HG02840 (cell line): ENCODE results near the gene COX8A.

Experiments
- ATAC-seq: cut with Tn5 transposase; IDR thresholded peaks from one replicate; pipeline ENCODE4 v1.9.1; 2021; ENCODE audit warnings: mild to moderate bottlenecking, moderate library complexity, moderate number of reproducible peaks; ENCODE audit not compliant: unreplicated experiment, low FRiP score

COX8A gene

GRCh38 chr11:64000740-64001483 lies 26.5 kb downstream of the COX8A start:
- no peak for ATAC-seq

GRCh38 chr11:64001484-64002420 lies 27.3 kb downstream of the COX8A start:
- no peak for ATAC-seq

- no peak for ATAC-seq
These were observed 29.6 kb downstream of the COX8A start for GRCh38 chr11:64003807-64004589.

- no peak for ATAC-seq
These were observed 30.2 kb downstream of the COX8A start for GRCh38 chr11:64004590-64004984.

- no peak for ATAC-seq
These were observed 31.3 kb downstream of the COX8A start for GRCh38 chr11:64005691-64006090.

GRCh38 chr11:64006398-64006797 lies 32.0 kb downstream of the COX8A start:
- ATAC-seq = no peak

GRCh38 chr11:64007160-64007628 lies 32.8 kb downstream of the COX8A start:
- no peak for ATAC-seq

- no peak for ATAC-seq
These were observed 33.3 kb downstream of the COX8A start for GRCh38 chr11:64007629-64008282.

- no peak for ATAC-seq
These were observed 34.0 kb downstream of the COX8A start for GRCh38 chr11:64008283-64008913.

GRCh38 chr11:64008914-64009633 lies 34.7 kb downstream of the COX8A start:
- no peak for ATAC-seq

GRCh38 chr11:64009710-64010109 lies 35.3 kb downstream of the COX8A start:
- no peak for ATAC-seq

GRCh38 chr11:64010783-64011182 lies 36.4 kb downstream of the COX8A start:
- ATAC-seq = no peak

- no peak for ATAC-seq
These were observed 37.0 kb downstream of the COX8A start for GRCh38 chr11:64011371-64011770.

- no peak for ATAC-seq
These were observed 38.9 kb downstream of the COX8A start for GRCh38 chr11:64013141-64013896.

- no peak for ATAC-seq
These were observed 39.9 kb downstream of the COX8A start for GRCh38 chr11:64014356-64014755.

GRCh38 chr11:64015510-64015909 lies 41.1 kb downstream of the COX8A start:
- ATAC-seq = no peak

- ATAC-seq = no peak
These were observed 41.8 kb downstream of the COX8A start for GRCh38 chr11:64015935-64016845.

GRCh38 chr11:64017945-64018224 lies 43.5 kb downstream of the COX8A start:
- ATAC-seq = no peak
